Measurements from ENCODE around the gene SPATA31D3. TPM values are rescaled to one million over a fixed set of nuclear protein-coding genes. Genes with fewer than 3 reads are reported as not detected.
"Not testable (repeated sequence)": the region's sequence is repeated elsewhere in the genome, so short reads cannot be mapped to it uniquely, and the experiment has no call there.

Gene SPATA31D3
- total RNA-seq, 6 donors from 2014 or later: not detected

- not testable (repeated sequence) for H3K27me3 ChIP-seq, H3K36me3 ChIP-seq, H3K4me3 ChIP-seq, DNase-seq, H3K4me1 ChIP-seq, H3K9me3 ChIP-seq, H3K27ac ChIP-seq
- WGBS, 2 donors: no CpG with 5 or more reads among the region's 6 CpGs
- ATAC-seq (ENCODE audit: low FRiP score in 2 of 2): peak in 1 of 2 donors; percentile 53
Measured at GRCh38 chr9:81930147-81930546, 13.2 kb upstream of the SPATA31D3 start.

GRCh38 chr9:81933547-81933946, 9.8 kb upstream of the SPATA31D3 start:
- no CpG with 5 or more reads among the region's 3 CpGs for WGBS, 2 donors
- H3K27me3 ChIP-seq; H3K27ac ChIP-seq; H3K9me3 ChIP-seq; DNase-seq; H3K4me3 ChIP-seq; H3K36me3 ChIP-seq; ATAC-seq (ENCODE audit: low FRiP score in 2 of 2); H3K4me1 ChIP-seq: not testable (repeated sequence)

GRCh38 chr9:81948650-81949049, 5.3 kb downstream of the SPATA31D3 start:
- not testable (repeated sequence) for H3K27me3 ChIP-seq; H3K4me3 ChIP-seq; DNase-seq; H3K27ac ChIP-seq; H3K36me3 ChIP-seq; ATAC-seq (ENCODE audit: low FRiP score in 2 of 2); H3K4me1 ChIP-seq; H3K9me3 ChIP-seq
- no CpG with 5 or more reads among the region's 3 CpGs for WGBS, 2 donors

- TF ChIP-seq EP300 (IDR thresholded peaks at IDR 0.05) (no peak), CTCF (IDR thresholded peaks at IDR 0.05) (no peak), POLR2A (IDR thresholded peaks at IDR 0.05) (no peak), POLR2AphosphoS5 (IDR thresholded peaks at IDR 0.05) (no peak)
- DNase-seq: no peak
- no peak for ATAC-seq (ENCODE audit: low FRiP score in 2 of 2)
- Histone ChIP-seq H3K4me3 (no peak overlapping the region), H3K4me1 (no peaks in the 10 kb centered on the region), H3K27ac (no peak overlapping the region), H3K36me3 (no peaks in the 10 kb centered on the region), H3K27me3 (no peaks in the 10 kb centered on the region), H3K9me3 (peaks cover 6 to 10% (median 8%) of the 10 kb centered on the region in 4 donors)
- 78 to 83% methylated on average over 1 of the region's 1 CpG for WGBS, 2 donors
Measured at GRCh38 chr9:81953096-81953495, 9.8 kb downstream of the SPATA31D3 start.

GRCh38 chr9:81955625-81956024, 12.3 kb downstream of the SPATA31D3 start:
- Histone ChIP-seq H3K36me3 (no peaks in the 10 kb centered on the region), H3K27ac (no peak overlapping the region), H3K4me3 (no peak overlapping the region), H3K9me3 (peaks cover 6 to 10% (median 8%) of the 10 kb centered on the region in 4 donors), H3K27me3 (no peaks in the 10 kb centered on the region), H3K4me1 (no peaks in the 10 kb centered on the region)
- no peak for DNase-seq
- no peak for ATAC-seq (ENCODE audit: low FRiP score in 2 of 2)
- no peak for TF ChIP-seq EP300 (IDR thresholded peaks at IDR 0.05)
- no peak for TF ChIP-seq POLR2AphosphoS5 (IDR thresholded peaks at IDR 0.05)
- TF ChIP-seq CTCF (IDR thresholded peaks at IDR 0.05): no peak
- no peak for TF ChIP-seq POLR2A (IDR thresholded peaks at IDR 0.05)

GRCh38 chr9:81964218-81965171, 21.2 kb downstream of the SPATA31D3 start:
- Histone ChIP-seq H3K4me3 (no peak overlapping the region), H3K36me3 (no peaks in the 10 kb centered on the region), H3K27me3 (no peaks in the 10 kb centered on the region), H3K27ac (no peak overlapping the region), H3K9me3 (no peaks in the 10 kb centered on the region), H3K4me1 (no peaks in the 10 kb centered on the region)
- TF ChIP-seq POLR2AphosphoS5 (IDR thresholded peaks at IDR 0.05) (no peak), POLR2A (IDR thresholded peaks at IDR 0.05) (no peak), EP300 (IDR thresholded peaks at IDR 0.05) (no peak), CTCF (IDR thresholded peaks at IDR 0.05) (no peak)
- DNase-seq (no peak), ATAC-seq (ENCODE audit: low FRiP score in 2 of 2) (no peak)
- WGBS, 2 donors: 70 to 82% methylated on average over 6 of the region's 6 CpGs
